ENCODE data around the gene ZFAND3.

DNA sequence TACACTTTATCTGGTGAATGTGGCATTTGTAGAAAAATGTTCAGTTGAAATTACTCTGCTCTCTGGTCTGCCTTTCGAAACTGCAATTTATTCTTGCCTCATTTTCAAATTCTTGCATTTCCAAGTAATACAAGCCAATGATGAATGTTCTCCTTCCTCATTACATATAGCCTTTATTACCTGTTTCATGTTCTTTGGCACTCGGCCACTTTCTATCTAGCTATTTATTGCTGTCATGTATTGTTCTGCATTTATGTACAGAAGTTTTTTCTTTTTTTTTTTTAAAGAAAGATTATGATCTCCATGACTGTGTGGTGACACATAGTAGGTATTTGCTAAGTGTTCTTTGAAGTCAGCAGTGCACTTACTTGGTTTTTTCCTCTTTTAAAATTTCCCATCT lies 261.4 kb downstream of the ZFAND3 start:
- TF ChIP-seq, protein P1, sequence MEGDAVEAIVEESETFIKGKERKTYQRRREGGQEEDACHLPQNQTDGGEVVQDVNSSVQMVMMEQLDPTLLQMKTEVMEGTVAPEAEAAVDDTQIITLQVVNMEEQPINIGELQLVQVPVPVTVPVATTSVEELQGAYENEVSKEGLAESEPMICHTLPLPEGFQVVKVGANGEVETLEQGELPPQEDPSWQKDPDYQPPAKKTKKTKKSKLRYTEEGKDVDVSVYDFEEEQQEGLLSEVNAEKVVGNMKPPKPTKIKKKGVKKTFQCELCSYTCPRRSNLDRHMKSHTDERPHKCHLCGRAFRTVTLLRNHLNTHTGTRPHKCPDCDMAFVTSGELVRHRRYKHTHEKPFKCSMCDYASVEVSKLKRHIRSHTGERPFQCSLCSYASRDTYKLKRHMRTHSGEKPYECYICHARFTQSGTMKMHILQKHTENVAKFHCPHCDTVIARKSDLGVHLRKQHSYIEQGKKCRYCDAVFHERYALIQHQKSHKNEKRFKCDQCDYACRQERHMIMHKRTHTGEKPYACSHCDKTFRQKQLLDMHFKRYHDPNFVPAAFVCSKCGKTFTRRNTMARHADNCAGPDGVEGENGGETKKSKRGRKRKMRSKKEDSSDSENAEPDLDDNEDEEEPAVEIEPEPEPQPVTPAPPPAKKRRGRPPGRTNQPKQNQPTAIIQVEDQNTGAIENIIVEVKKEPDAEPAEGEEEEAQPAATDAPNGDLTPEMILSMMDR (conservative IDR thresholded peaks at IDR 0.05; ENCODE audit: low read depth, low read length), result no peak
- no peak for TF ChIP-seq EZH2 (IDR thresholded peaks at IDR 0.05; ENCODE audit: low read length, unreplicated experiment)

All from PC-3 (cell line).